ENCODE data around the gene TMEM145.

DNA sequence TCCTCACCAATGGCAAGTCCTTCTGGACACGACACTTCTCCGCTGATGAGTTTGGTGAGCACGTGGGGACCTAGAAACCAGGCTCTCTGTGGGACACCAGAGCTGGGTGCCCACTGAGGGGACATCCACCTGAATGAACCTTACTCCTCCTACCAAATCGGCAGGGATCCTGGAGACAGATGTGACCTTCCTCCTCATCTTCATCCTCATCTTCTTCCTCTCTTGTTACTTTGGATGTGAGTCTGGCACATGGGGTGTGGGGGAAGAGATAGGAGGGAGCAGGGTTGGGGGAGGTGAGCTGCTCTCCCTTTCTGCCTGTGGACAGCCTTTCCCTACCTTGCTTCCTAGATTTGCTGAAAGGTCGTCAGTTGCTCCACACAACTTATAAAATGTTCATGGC lies 1.9 kb downstream of the TMEM145 start:
- TF ChIP-seq, protein P1, sequence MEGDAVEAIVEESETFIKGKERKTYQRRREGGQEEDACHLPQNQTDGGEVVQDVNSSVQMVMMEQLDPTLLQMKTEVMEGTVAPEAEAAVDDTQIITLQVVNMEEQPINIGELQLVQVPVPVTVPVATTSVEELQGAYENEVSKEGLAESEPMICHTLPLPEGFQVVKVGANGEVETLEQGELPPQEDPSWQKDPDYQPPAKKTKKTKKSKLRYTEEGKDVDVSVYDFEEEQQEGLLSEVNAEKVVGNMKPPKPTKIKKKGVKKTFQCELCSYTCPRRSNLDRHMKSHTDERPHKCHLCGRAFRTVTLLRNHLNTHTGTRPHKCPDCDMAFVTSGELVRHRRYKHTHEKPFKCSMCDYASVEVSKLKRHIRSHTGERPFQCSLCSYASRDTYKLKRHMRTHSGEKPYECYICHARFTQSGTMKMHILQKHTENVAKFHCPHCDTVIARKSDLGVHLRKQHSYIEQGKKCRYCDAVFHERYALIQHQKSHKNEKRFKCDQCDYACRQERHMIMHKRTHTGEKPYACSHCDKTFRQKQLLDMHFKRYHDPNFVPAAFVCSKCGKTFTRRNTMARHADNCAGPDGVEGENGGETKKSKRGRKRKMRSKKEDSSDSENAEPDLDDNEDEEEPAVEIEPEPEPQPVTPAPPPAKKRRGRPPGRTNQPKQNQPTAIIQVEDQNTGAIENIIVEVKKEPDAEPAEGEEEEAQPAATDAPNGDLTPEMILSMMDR (IDR thresholded peaks at IDR 0.05; ENCODE audit: low read length) = no peak
- no peak for TF ChIP-seq EZH2 (IDR thresholded peaks at IDR 0.05; ENCODE audit: borderline replicate concordance, low read length)

Measured in OCI-LY1 (cell line).